HG03095 (cell line): ENCODE data around the gene UPF3A.
"Not testable (repeated sequence)": the region's sequence is repeated elsewhere in the genome, so short reads cannot be mapped to it uniquely, and the experiment has no call there.

ENCODE experiments used
- ATAC-seq: cut with Tn5 transposase; IDR thresholded peaks from one replicate; pipeline ENCODE4 v1.9.1; 2021; ENCODE audit warnings: moderate library complexity; ENCODE audit not compliant: unreplicated experiment

UPF3A gene, protein sequence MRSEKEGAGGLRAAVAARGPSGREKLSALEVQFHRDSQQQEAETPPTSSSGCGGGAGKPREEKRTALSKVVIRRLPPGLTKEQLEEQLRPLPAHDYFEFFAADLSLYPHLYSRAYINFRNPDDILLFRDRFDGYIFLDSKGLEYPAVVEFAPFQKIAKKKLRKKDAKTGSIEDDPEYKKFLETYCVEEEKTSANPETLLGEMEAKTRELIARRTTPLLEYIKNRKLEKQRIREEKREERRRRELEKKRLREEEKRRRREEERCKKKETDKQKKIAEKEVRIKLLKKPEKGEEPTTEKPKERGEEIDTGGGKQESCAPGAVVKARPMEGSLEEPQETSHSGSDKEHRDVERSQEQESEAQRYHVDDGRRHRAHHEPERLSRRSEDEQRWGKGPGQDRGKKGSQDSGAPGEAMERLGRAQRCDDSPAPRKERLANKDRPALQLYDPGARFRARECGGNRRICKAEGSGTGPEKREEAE

DNA sequence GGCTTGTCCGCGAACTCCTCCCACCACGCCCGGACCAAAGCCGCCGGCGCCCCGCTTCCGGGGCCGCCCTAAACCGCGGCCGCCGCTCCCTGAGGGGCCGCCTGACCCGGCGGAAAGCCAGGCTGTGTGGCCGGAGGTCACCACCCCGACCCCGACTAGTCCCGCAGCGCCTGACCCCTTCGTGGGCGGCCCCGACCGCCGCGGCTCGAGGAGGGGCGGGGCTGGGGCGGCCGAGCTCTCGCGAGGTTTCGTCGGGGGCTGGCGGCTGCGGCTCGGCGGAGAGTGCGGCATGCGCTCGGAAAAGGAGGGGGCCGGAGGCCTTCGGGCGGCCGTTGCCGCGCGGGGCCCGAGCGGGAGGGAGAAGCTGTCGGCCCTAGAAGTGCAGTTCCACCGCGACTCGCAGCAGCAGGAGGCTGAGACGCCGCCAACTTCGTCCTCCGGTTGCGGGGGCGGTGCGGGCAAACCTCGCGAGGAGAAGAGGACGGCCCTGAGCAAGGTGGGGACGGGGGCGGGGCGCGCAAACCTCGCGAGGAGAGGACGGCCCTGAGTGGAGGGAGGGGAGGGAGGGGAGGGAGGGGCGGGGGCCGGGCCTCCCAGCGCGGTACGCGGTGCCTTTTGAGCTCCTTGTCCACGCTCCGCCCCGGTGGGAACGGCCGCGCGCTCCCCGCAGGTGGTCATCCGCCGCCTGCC lies at the start of gene UPF3A:
UPF3A (plus strand) TSS at position 251 of the 690 bp plus-strand sequence; CDS start at position 290, 39 bp downstream.
- peak; percentile 61 for ATAC-seq

- no peak for ATAC-seq
These were observed 49.5 kb upstream of the UPF3A start for GRCh38 chr13:114231886-114232285.

GRCh38 chr13:114234266-114234644 lies 47.1 kb upstream of the UPF3A start:
- no peak for ATAC-seq

DNA sequence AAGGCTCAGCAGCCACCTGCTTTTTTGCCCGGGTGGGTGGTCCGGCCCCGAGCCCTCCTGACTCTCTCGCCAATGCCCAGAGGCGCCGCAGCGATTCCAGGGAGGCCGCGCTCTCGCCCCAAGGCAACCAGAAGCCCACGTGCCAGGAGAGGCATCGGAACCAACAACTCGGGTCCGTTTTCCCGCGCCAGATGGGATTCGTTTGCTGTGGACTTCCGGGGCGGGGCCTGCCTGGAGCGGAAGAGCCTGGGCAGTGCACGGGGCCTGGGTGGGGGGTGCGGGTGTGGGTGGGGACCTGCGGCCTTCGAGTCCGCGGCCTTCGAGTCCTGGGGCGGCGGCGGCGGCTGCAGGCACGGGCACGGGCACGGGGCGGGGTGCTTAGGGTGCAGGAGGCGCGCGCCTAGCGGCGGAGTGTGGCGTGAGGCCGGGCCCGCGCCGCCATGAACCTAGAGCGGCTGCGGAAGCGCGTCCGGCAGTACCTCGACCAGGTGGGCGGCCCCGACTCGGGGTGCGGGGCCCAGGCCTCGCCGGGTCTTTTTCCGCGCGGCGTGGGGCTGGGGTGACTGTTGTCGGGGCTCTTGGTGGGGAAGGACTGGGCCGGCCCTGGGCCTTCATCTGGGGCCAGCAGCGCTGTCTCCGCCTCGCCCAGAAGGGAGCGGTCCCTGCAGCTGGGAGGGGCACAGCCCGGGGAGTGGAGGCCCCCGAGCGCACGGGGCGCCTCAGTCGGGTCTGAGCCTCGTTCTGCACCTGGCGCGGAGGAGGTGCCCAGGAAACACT lies 46.6 kb upstream of the UPF3A start, which contains the start of gene CDC16:
CDC16 (plus strand) TSS at position 253 of the 777 bp plus-strand sequence; CDS start at position 441, 188 bp downstream.
- peak; percentile 81 for ATAC-seq

GRCh38 chr13:114235697-114236096 lies 45.7 kb upstream of the UPF3A start:
- no peak for ATAC-seq

DNA sequence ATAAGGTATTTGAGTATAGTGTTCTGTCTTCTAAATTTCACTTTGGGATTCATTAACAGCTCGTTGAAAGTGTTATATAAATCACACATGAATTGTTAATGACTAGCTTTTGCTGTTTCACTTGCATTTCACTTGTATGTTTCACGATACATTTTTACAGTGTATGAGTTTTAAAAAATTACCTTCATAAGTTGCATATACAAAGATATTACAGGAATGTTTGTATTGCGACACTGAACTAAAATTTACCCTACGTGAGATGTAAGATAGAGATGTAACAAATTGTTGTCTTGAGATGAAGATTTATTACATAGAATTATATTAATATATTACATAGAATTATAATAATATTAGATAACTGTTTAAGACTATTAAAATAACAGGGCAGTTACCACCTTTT lies 45.2 kb upstream of the UPF3A start:
- ATAC-seq, result no peak

DNA sequence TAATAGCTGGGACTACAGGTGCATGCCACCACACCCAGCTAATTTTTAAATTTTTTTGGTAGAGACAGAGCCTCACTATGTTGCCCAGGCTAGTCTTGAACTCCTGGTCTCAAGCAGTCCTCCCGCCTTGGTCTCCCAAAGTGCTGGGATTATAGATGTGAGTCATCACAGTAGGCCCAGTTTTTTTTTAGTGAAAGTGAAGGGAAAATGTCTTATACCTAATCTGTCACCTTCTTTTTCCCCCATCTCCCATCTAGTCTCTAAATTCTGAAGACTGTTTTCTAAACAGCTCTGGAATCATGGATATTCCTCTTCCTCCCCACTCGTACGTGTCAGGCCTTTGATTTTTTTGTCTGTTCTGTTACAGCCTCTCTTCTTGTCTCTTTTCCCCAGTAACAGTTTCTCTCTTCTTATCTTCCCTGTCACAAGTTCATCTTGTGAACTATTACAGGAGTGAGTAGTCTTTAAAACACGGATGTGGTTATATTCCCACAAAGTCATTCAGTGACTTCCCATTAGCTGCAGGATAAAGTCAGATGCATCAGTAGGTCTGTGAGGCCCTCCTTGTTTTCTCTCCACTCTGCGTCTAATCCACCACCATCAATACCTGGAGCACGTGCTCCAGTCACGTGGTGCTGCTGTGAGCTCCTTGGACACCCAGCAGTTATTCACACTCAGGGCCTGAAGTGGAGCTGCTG lies 43.8 kb upstream of the UPF3A start:
- no peak for ATAC-seq

- ATAC-seq, result no peak
These were observed 39.5 kb upstream of the UPF3A start for GRCh38 chr13:114241918-114242317.

DNA sequence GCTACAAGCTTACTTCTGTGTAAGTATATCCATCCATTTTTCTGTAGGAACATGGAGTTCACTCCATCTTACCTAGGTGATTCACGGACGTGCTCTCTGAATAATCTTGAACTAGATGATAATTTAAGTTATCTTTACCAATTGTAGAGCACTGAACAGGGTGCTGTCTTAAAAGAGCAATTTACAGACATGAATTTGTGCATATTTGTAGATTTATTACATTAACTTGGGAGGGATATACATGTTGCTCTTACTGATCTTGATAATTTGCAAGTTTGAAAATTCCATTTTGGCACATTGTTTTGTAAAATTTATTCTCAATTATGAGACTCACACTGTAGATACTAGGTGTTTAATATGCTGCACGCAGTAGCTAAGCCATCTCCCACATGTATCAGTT lies 37.4 kb upstream of the UPF3A start:
- ATAC-seq, result no peak

DNA sequence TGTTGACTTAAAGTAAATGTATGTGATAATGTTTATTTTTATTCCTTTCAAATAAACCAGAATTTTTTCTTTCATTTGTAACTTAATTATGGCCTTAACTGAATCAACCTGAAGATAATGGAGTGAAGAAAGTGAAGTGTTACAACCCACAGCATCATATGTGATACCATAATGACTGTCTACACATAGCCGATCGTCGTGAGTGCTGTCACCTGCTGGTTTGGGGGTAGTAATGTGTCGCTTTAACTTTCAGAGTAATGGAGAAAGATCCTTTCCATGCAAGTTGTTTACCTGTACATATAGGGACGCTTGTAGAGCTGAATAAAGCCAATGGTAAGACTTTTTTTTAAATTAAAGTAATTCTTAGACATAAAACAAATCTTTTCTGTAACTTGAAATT lies 36.8 kb upstream of the UPF3A start:
- ATAC-seq, result no peak

DNA sequence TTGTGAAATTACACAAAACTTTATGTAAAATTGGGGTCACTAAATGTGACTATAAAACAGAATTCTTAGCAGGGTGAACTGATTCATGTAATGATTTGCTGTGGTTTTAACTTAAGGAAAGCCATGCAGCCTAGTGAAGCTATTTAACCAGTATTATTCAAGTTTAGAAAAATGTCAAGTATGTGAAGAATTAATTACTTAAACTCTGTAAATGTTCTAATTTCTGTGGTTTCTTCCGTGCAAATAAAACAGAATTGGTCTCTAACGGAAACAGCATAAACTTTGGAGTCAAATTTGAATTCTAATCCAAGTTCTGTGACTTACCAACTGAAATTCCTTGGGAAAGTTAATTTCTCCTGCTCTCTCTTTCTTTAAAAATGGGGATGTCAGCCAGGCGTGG lies 33.4 kb upstream of the UPF3A start:
- ATAC-seq, result no peak

GRCh38 chr13:114249077-114249476 lies 32.3 kb upstream of the UPF3A start:
- ATAC-seq, result no peak

- ATAC-seq, result not testable (repeated sequence)
These were observed 29.6 kb upstream of the UPF3A start for GRCh38 chr13:114251639-114252440.

- ATAC-seq, result no peak
These were observed 24.9 kb upstream of the UPF3A start for GRCh38 chr13:114256547-114256946.

- ATAC-seq, result no peak
These were observed 24.4 kb upstream of the UPF3A start for GRCh38 chr13:114257014-114257413.

GRCh38 chr13:114258589-114258988 lies 22.8 kb upstream of the UPF3A start:
- no peak for ATAC-seq

DNA sequence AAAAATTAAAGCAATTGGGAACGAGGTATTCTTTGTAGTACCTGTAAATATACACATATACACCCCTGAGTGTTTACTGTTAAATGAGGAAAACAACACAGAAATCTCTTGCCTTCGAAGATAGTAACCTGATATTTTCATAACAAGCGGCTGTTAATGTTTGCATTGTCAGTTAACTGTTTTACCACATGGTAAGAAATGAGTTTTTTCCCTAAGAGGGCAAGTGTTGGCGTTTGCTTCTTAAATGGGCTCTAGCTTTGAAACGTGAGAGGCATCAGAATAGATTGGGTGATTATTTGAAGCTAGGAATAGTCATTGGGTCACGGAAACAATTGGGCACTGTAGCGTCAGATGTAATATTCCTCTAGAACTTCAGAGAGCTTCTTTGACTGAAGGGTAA lies 22.0 kb upstream of the UPF3A start:
- no peak for ATAC-seq

- ATAC-seq, result peak; percentile 73
These were observed 21.4 kb upstream of the UPF3A start for GRCh38 chr13:114259974-114260373.

DNA sequence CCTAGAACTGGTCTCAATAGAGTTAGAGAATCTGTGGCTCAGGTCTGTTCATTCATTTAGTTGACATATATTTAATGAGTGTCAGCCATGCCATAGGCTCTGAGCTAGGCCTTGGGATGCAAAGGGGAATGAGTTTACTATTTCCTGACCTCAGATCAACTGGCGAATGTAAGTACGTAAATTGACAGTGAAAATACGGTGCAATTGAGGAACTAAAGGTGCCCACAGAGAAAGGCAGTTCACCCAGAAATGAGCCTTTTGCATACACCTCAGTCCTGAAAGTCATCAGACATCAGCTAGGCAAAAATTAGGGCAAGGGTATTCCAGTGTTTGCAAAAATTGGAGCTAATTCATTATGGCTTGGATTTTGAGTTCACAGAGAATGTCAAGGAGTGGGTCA lies 20.6 kb upstream of the UPF3A start:
- ATAC-seq, result no peak
